SK-N-SH (cell line): ENCODE measurements around the gene SLC32A1. TPM values are rescaled to one million over a fixed set of nuclear protein-coding genes. Genes with fewer than 3 reads are reported as not detected.

Source experiments
- CTCF ChIA-PET: fragments of 300-600, 350-600 bp; formaldehyde crosslinking; extraction: SDS; loops from one replicate; lab custom pipeline; 2021; lab: Yijun Ruan, JAX
- POLR2A ChIA-PET: fragments of 350-600 bp; sonication (Branson Sonifier 250); formaldehyde crosslinking; extraction: SDS; loops from one replicate; lab custom pipeline; 2020; ENCODE audit warnings: antibody characterized with exemption, inconsistent platforms; lab: Yijun Ruan, JAX
- DNase-seq: peaks from one replicate; pipeline ENCODE4 v3.0.0; 2012
- H2AFZ ChIP-seq: fragments of 200-600 bp; sonication (generic); 2 replicates; pipeline ENCODE4 v1.8.1; 2016; ENCODE audit warnings: antibody characterized with exemption, mild to moderate bottlenecking, low read depth
- H3F3A ChIP-seq: fragments of 200-600 bp; sonication (generic); replicated peaks from 2 replicates; pipeline ENCODE3; 2016; ENCODE audit warnings: antibody characterized with exemption, mild to moderate bottlenecking; ENCODE audit not compliant: insufficient read depth
- H3K27ac ChIP-seq, 2 experiments: fragments of 200-500 bp in 1 of 2; fragments of 200-600 bp in 1 of 2; sonication (Bioruptor generic) in 1 of 2; sonication (generic), shearing (Covaris generic) in 1 of 2; 2 replicates each; pipeline versions ENCODE4 v1.5.1 to v1.6.1; 2014 to 2016; ENCODE audit warnings: low read depth in 2 of 2, inconsistent platforms in 1 of 2, low read length in 1 of 2, mild to moderate bottlenecking in 1 of 2, mixed read lengths in 1 of 2
- H3K27me3 ChIP-seq: fragments of 200-600 bp; sonication (generic), shearing (Covaris generic); 2 replicates; pipeline ENCODE4 v1.6.1; 2016; ENCODE audit warnings: mixed run types; ENCODE audit not compliant: insufficient read depth
- H3K36me3 ChIP-seq, 2 experiments: fragments of 200-500 bp in 1 of 2; fragments of 200-600 bp in 1 of 2; sonication (Bioruptor generic) in 1 of 2; sonication (generic) in 1 of 2; replicated peaks in 1 of 2; 2 replicates each; pipeline versions ENCODE3 to v1.5.1; 2014 to 2016; ENCODE audit warnings: low read length in 1 of 2, mild to moderate bottlenecking in 1 of 2; ENCODE audit not compliant: insufficient read depth in 2 of 2, control insufficient read depth in 1 of 2
- H3K4me1 ChIP-seq, 2 experiments: fragments of 200-500 bp in 1 of 2; fragments of 200-600 bp in 1 of 2; sonication (Bioruptor generic) in 1 of 2; sonication (generic), shearing (Covaris generic) in 1 of 2; 2 replicates each; pipeline versions ENCODE4 v1.5.1 to v1.6.1; 2014 to 2016; ENCODE audit warnings: low read depth in 1 of 2, low read length in 1 of 2, mixed run types in 1 of 2; ENCODE audit not compliant: insufficient read depth in 2 of 2, control insufficient read depth in 1 of 2
- H3K4me2 ChIP-seq: fragments of 200-600 bp; sonication (generic), shearing (Covaris generic); 2 replicates; pipeline ENCODE4 v1.6.1; 2017; ENCODE audit warnings: mixed run types
- H3K4me3 ChIP-seq, 2 experiments: fragments of 200-500 bp in 1 of 2; fragments of 200-600 bp in 1 of 2; sonication (Bioruptor generic) in 1 of 2; sonication (generic), shearing (Covaris generic) in 1 of 2; 2 replicates each; pipeline versions ENCODE4 v1.5.1 to v1.8.1; 2014 to 2016; ENCODE audit warnings: low read depth in 2 of 2, inconsistent platforms in 1 of 2, low read length in 1 of 2, mild to moderate bottlenecking in 1 of 2, mixed read lengths in 1 of 2, moderate library complexity in 1 of 2
- H3K79me2 ChIP-seq: fragments of 200-600 bp; sonication (generic); 2 replicates; pipeline ENCODE4 v1.8.1; 2017; ENCODE audit warnings: mild to moderate bottlenecking; ENCODE audit not compliant: insufficient read depth
- H3K9ac ChIP-seq: fragments of 200-600 bp; sonication (generic); 2 replicates; pipeline ENCODE4 v1.6.1; 2017; ENCODE audit warnings: mixed run types
- H3K9me2 ChIP-seq: fragments of 200-600 bp; sonication (generic); 2 replicates; pipeline ENCODE4 v1.6.1; 2017; ENCODE audit warnings: mixed run types
- H3K9me3 ChIP-seq: fragments of 200-600 bp; sonication (generic); 2 replicates; pipeline ENCODE4 v1.6.1; 2017; ENCODE audit warnings: mixed run types, mild to moderate bottlenecking, moderate library complexity
- H4K20me1 ChIP-seq: fragments of 200-600 bp; sonication (generic); 2 replicates; pipeline ENCODE4 v1.6.1; 2017; ENCODE audit warnings: mild to moderate bottlenecking, mixed run types; ENCODE audit not compliant: insufficient read depth
- CTCF ChIP-seq: fragments of 200-600 bp; sonication (generic); IDR thresholded peaks from 2 replicates; pipeline ENCODE4 v1.6.1; 2017; ENCODE audit warnings: antibody characterized with exemption, mild to moderate bottlenecking, moderate library complexity
- FOXJ3 ChIP-seq: sonication (generic); formaldehyde crosslinking; IDR thresholded peaks from 2 replicates; pipeline ENCODE4 v1.5.1; 2020; ENCODE audit warnings: mild to moderate bottlenecking, missing genetic modification reagents
- NRF1 ChIP-seq: IDR thresholded peaks from 2 replicates; pipeline ENCODE4 v1.6.1; 2012; ENCODE audit warnings: low read depth, mild to moderate bottlenecking, low read length
- REST ChIP-seq: IDR thresholded peaks from 2 replicates; pipeline ENCODE4 v1.6.1; 2012; ENCODE audit warnings: mild to moderate bottlenecking, low read depth, low read length, moderate library complexity
- RFX5 ChIP-seq: IDR thresholded peaks from 2 replicates; pipeline ENCODE4 v1.6.1; 2012; ENCODE audit warnings: mild to moderate bottlenecking, improper control_type of control experiment, low read length
- RXRA ChIP-seq: IDR thresholded peaks from 2 replicates; pipeline ENCODE4 v1.4.0; 2012; ENCODE audit warnings: low read depth, mild to moderate bottlenecking, borderline replicate concordance
- TAF1 ChIP-seq: IDR thresholded peaks from 2 replicates; pipeline ENCODE4 v1.6.1; 2012; ENCODE audit warnings: low read depth, mild to moderate bottlenecking, low read length, moderate library complexity, borderline replicate concordance
- USF2 ChIP-seq: fragments of 150-350 bp; IDR thresholded peaks from 2 replicates; pipeline ENCODE4 v1.6.1; 2017; ENCODE audit warnings: antibody characterized with exemption, low read length, low read depth, borderline replicate concordance
- WGBS: methylation state at CpG from one replicate; pipeline ENCODE4 v1.1.6; 2017; ENCODE audit warnings: low lambda C conversion rate; 5-methylcytosine and 5-hydroxymethylcytosine counted together
- polyA plus RNA-seq, 3 experiments: library from polyadenylated mRNA; depleted of rRNA; stranded (reverse); fragments of >200 nt; gene quantifications; 2 replicates each; pipeline ENCODE4 v1.2.3, GENCODE V29; 2012

The SLC32A1 gene
- polyA plus RNA-seq, 1 of the 3 experiments (the other 2 are of a cell fraction) = not detected

GRCh38 chr20:38674765-38675133, 49.5 kb upstream of the SLC32A1 start:
- Histone ChIP-seq H3K4me3 (peak overlapping the region in 1 of 2 experiments; percentile 38; a peak in 2 of 4 replicates), H3K27me3 (no peaks in the 10 kb centered on the region), H3K79me2 (no peaks in the 10 kb centered on the region), H3K27ac (peak overlapping the region in 1 of 2 experiments; percentile 53; a peak in 1 of 4 replicates), H3K4me1 (peaks cover 0 to 15% of the 10 kb centered on the region in 2 experiments; a peak in 1 of 4 replicates), H2AFZ (peak overlapping the region; percentile 81; the same call in 1 of the 2 replicates), H3K4me2 (peak overlapping the region; percentile 97; the same call in 1 of the 2 replicates), H3K9me2 (no peaks in the 10 kb centered on the region), H4K20me1 (no peaks in the 10 kb centered on the region), H3F3A (no peaks in the 10 kb centered on the region), H3K9me3 (no peaks in the 10 kb centered on the region), H3K36me3 (no peaks in the 10 kb centered on the region), H3K9ac (no peak overlapping the region)
- TF ChIP-seq RXRA (no peak), CTCF (no peak), NRF1 (no peak)
- ChIA-PET CTCF (interaction anchor here (0.6 to 5.2 kb wide), 8 partner anchors 15 to 1326 kb away, joined by 3 to 21 read pairs (median 6); partner anchors contain the start of genes FAM83D and SLC32A1), POLR2A (interaction anchor here (0.7 to 1.8 kb wide), 3 partner anchors 8 to 49 kb away, joined by 3 to 6 read pairs (median 5); partner anchors contain the start of gene SLC32A1)
- 56% methylated on average over 13 of the region's 13 CpGs for WGBS
- DNase-seq = peak; percentile 38

GRCh38 chr20:38676576-38676975, 47.7 kb upstream of the SLC32A1 start:
- no peaks in the 10 kb centered on the region for H3K27me3 ChIP-seq
- H3K4me1 ChIP-seq = peaks cover 0 to 15% of the 10 kb centered on the region in 2 experiments; a peak in 1 of 4 replicates
- 55% methylated on average over 5 of the region's 5 CpGs for WGBS
- no peak overlapping the region for H3K4me2 ChIP-seq
- H3F3A ChIP-seq = no peaks in the 10 kb centered on the region
- ChIA-PET POLR2A (no interaction called here), CTCF (interaction anchor here (2.3 to 2.7 kb wide), 2 partner anchors 27 to 49 kb away, joined by 9 to 10 read pairs; no protein-coding TSS in a partner anchor)
- no peaks in the 10 kb centered on the region for H3K9me3 ChIP-seq
- H3K36me3 ChIP-seq = no peaks in the 10 kb centered on the region
- no peaks in the 10 kb centered on the region for H3K79me2 ChIP-seq
- no peak overlapping the region for H3K4me3 ChIP-seq
- H2AFZ ChIP-seq = no peak overlapping the region
- no peak for DNase-seq
- TF ChIP-seq RFX5 = no peak
- TF ChIP-seq FOXJ3 (CRISPR knock-in tag) = no peak
- TF ChIP-seq TAF1 = no peak
- H3K9me2 ChIP-seq = no peaks in the 10 kb centered on the region
- H4K20me1 ChIP-seq = 0 out of 2 replicates have a peak, but pooled peaks cover 2% of the 10 kb centered on the region
- H3K9ac ChIP-seq = no peak overlapping the region
- no peak overlapping the region for H3K27ac ChIP-seq

- Histone ChIP-seq H3F3A (no peaks in the 10 kb centered on the region), H3K4me1 (no peaks in the 10 kb centered on the region; a peak in 1 of 4 replicates), H3K4me3 (no peak overlapping the region)
- DNase-seq = no peak
- CTCF ChIA-PET = interaction anchor here (1.0 to 1.5 kb wide), 4 partner anchors 12 to 39 kb away, joined by 3 to 4 read pairs (median 3); no protein-coding TSS in a partner anchor
- TF ChIP-seq USF2 (no peak), CTCF (no peak), REST (peak; percentile 98)
- TF ChIP-seq, all 33 proteins: peak for 1
- H3K4me2 ChIP-seq = no peak overlapping the region
- POLR2A ChIA-PET = no interaction called here
- WGBS = 23% methylated on average over 9 of the region's 9 CpGs
- H3K79me2 ChIP-seq = no peaks in the 10 kb centered on the region
- no peaks in the 10 kb centered on the region for H3K27me3 ChIP-seq
- H2AFZ ChIP-seq = no peak overlapping the region
- H3K9me2 ChIP-seq = no peaks in the 10 kb centered on the region
- H3K9ac ChIP-seq = no peak overlapping the region
- H4K20me1 ChIP-seq = 0 out of 2 replicates have a peak, but pooled peaks cover 2% of the 10 kb centered on the region
- no peaks in the 10 kb centered on the region for H3K36me3 ChIP-seq
- H3K27ac ChIP-seq = no peak overlapping the region
- no peaks in the 10 kb centered on the region for H3K9me3 ChIP-seq
Observed at GRCh38 chr20:38680500-38681306, 43.6 kb upstream of the SLC32A1 start.
